PFSK-1 (cell line): ENCODE results near the gene PLEKHN1.

Experiments
- POLR2AphosphoS5 ChIP-seq: IDR thresholded peaks from 2 replicates; pipeline ENCODE4 v1.6.1; 2012; ENCODE audit warnings: low read depth, mild to moderate bottlenecking, control low read depth, low read length, moderate library complexity
- TF ChIP-seq, protein P1 (sequence below), 2 experiments: IDR thresholded peaks; 2 replicates each; pipeline versions ENCODE4 v1.6.1 to v1.8.0; 2011 to 2012; ENCODE audit warnings: low read depth in 2 of 2, low read length in 2 of 2, control low read depth in 1 of 2, inconsistent platforms in 1 of 2, mild to moderate bottlenecking in 1 of 2, moderate library complexity in 1 of 2; ENCODE audit not compliant: insufficient read depth in 1 of 2

DNA sequence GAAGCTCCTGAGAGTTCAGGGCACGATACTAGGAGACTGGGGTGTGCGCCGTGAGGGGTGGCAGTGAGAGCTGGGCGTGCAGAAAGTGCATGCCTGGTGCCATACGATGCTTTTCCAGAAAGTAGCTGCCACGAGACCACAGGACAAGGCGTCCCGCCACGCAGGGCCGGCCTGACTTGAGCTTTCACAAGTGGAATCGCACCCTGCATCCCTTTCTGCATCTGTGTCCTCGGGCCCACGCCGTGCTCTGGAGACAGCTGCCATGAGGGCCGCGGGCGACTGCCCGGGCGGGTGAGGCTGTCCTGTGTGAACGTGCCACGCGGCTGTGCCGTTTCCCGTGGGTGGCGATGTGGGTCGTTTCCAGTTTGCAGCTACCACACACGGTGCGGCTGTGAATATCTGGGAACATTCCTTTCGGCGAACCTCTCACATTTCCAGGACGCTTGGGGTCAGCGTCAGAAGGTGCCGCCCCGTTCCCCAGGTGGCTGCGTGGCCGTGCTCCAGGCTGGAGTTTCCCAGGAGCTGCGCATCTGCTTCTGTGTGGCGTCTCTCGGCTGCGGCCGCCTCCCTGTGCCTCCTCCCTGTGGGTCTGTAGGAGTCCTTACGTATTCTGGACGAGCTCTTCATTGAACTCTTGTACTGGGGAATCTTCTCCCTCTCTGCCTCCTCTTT lies 16.6 kb downstream of the PLEKHN1 start:
- TF ChIP-seq, protein P1, sequence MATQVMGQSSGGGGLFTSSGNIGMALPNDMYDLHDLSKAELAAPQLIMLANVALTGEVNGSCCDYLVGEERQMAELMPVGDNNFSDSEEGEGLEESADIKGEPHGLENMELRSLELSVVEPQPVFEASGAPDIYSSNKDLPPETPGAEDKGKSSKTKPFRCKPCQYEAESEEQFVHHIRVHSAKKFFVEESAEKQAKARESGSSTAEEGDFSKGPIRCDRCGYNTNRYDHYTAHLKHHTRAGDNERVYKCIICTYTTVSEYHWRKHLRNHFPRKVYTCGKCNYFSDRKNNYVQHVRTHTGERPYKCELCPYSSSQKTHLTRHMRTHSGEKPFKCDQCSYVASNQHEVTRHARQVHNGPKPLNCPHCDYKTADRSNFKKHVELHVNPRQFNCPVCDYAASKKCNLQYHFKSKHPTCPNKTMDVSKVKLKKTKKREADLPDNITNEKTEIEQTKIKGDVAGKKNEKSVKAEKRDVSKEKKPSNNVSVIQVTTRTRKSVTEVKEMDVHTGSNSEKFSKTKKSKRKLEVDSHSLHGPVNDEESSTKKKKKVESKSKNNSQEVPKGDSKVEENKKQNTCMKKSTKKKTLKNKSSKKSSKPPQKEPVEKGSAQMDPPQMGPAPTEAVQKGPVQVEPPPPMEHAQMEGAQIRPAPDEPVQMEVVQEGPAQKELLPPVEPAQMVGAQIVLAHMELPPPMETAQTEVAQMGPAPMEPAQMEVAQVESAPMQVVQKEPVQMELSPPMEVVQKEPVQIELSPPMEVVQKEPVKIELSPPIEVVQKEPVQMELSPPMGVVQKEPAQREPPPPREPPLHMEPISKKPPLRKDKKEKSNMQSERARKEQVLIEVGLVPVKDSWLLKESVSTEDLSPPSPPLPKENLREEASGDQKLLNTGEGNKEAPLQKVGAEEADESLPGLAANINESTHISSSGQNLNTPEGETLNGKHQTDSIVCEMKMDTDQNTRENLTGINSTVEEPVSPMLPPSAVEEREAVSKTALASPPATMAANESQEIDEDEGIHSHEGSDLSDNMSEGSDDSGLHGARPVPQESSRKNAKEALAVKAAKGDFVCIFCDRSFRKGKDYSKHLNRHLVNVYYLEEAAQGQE (IDR thresholded peaks at IDR 0.05; ENCODE audit: insufficient read depth in 1 of 2, low read depth in 2 of 2, low read length in 2 of 2), result no peak
- TF ChIP-seq POLR2AphosphoS5, result no peak
